Measurements from ENCODE around the gene CHCHD1.
"Not testable (repeated sequence)": the region's sequence is repeated elsewhere in the genome, so short reads cannot be mapped to it uniquely, and the experiment has no call there.

CHCHD1 gene

GRCh38 chr10:73769396-73769795, 12.5 kb upstream of the CHCHD1 start:
- DNase-seq: no peak

GRCh38 chr10:73771722-73772280, 10.0 kb upstream of the CHCHD1 start:
- DNase-seq: peak; percentile 83 to 89

- peak; percentile 86 to 93 for DNase-seq
These were observed 9.3 kb upstream of the CHCHD1 start for GRCh38 chr10:73772281-73773151.

- DNase-seq: no peak
These were observed 8.5 kb upstream of the CHCHD1 start for GRCh38 chr10:73773152-73773879.

GRCh38 chr10:73774637-73775036, 7.2 kb upstream of the CHCHD1 start:
- DNase-seq: no peak

- DNase-seq: no peak
These were observed 2.8 kb upstream of the CHCHD1 start for GRCh38 chr10:73779018-73779417.

GRCh38 chr10:73779539-73780197, 2.2 kb upstream of the CHCHD1 start:
- DNase-seq: no peak

GRCh38 chr10:73780301-73780700, 1.5 kb upstream of the CHCHD1 start:
- no peak for DNase-seq

GRCh38 chr10:73780966-73781365, 882 bp upstream of the CHCHD1 start:
- DNase-seq: no peak

- no peak for DNase-seq
These were observed 335 bp upstream of the CHCHD1 start for GRCh38 chr10:73781548-73781878.

- DNase-seq: no peak
These were observed 869 bp downstream of the CHCHD1 start for GRCh38 chr10:73782749-73783085.

- peak; percentile 92 to 93 for DNase-seq
These were observed 3.4 kb downstream of the CHCHD1 start, which contains the start of gene ZSWIM8 for GRCh38 chr10:73785211-73785720. Gene ZSWIM8, plus strand, starts transcription at chr10:73785606. Its CDS starts 273 bp downstream, at chr10:73785879.

GRCh38 chr10:73785721-73786511, 4.1 kb downstream of the CHCHD1 start:
- DNase-seq: peak; percentile 16 to 41

- DNase-seq: no peak
These were observed 4.7 kb downstream of the CHCHD1 start for GRCh38 chr10:73786512-73786885.

GRCh38 chr10:73787031-73787800, 5.4 kb downstream of the CHCHD1 start:
- not testable (repeated sequence) for DNase-seq

- no peak for DNase-seq
These were observed 7.2 kb downstream of the CHCHD1 start for GRCh38 chr10:73788864-73789658.

- no peak for DNase-seq
These were observed 7.8 kb downstream of the CHCHD1 start for GRCh38 chr10:73789659-73790055.

- DNase-seq: no peak
These were observed 9.2 kb downstream of the CHCHD1 start for GRCh38 chr10:73790886-73791625.

- DNase-seq: no peak
These were observed 10.1 kb downstream of the CHCHD1 start for GRCh38 chr10:73791871-73792400.

Measured in inflammatory macrophage (primary cell).